Measurements from ENCODE around the gene MAPK8IP2.
"Not testable (repeated sequence)": the region's sequence is repeated elsewhere in the genome, so short reads cannot be mapped to it uniquely, and the experiment has no call there.

The MAPK8IP2 gene

GRCh38 chr22:50635591-50635990, 35.0 kb downstream of the MAPK8IP2 start:
- no peak for DNase-seq (ENCODE audit: low read depth)

GRCh38 chr22:50640296-50640695, 39.7 kb downstream of the MAPK8IP2 start:
- DNase-seq (ENCODE audit: low read depth): not testable (repeated sequence)

- no peak for DNase-seq (ENCODE audit: low read depth)
Measured at GRCh38 chr22:50640857-50641647, 40.5 kb downstream of the MAPK8IP2 start.

GRCh38 chr22:50641696-50642607, 41.4 kb downstream of the MAPK8IP2 start:
- DNase-seq (ENCODE audit: low read depth): no peak

GRCh38 chr22:50643021-50643820, 42.6 kb downstream of the MAPK8IP2 start:
- not testable (repeated sequence) for DNase-seq (ENCODE audit: low read depth)

- not testable (repeated sequence) for DNase-seq (ENCODE audit: low read depth)
Measured at GRCh38 chr22:50643821-50644101, 43.2 kb downstream of the MAPK8IP2 start.

- DNase-seq (ENCODE audit: low read depth): no peak
Measured at GRCh38 chr22:50653256-50653655, 52.7 kb downstream of the MAPK8IP2 start.

- not testable (repeated sequence) for DNase-seq (ENCODE audit: low read depth)
Measured at GRCh38 chr22:50654664-50655063, 54.1 kb downstream of the MAPK8IP2 start.

- DNase-seq (ENCODE audit: low read depth): no peak
Measured at GRCh38 chr22:50656122-50657070, 55.8 kb downstream of the MAPK8IP2 start.

GRCh38 chr22:50657925-50658324, 57.3 kb downstream of the MAPK8IP2 start:
- DNase-seq (ENCODE audit: low read depth): no peak

- DNase-seq (ENCODE audit: low read depth): not testable (repeated sequence)
Measured at GRCh38 chr22:50659711-50660110, 59.1 kb downstream of the MAPK8IP2 start.

- no peak for DNase-seq (ENCODE audit: low read depth)
Measured at GRCh38 chr22:50660306-50660705, 59.7 kb downstream of the MAPK8IP2 start.

Measured in activated T-cell treated with anti-CD3 and anti-CD28 coated beads for 24 hours (primary cell).